Myocyte (in vitro differentiated cells): ENCODE measurements around the gene MAP2K7. TPM values are rescaled to one million over a fixed set of nuclear protein-coding genes. Genes with fewer than 3 reads are reported as not detected.
A peak's percentile ranks its signal among the peaks of the same experiment; 100 is the strongest.

Experiments
- DNase-seq: peaks from one replicate; pipeline ENCODE4 v3.0.0-alpha.2; 2012; ENCODE audit warnings: low read depth
- total RNA-seq: library from RNA; depleted of rRNA; stranded (reverse); fragments of >200 nt; gene quantifications from 2 replicates; pipeline ENCODE4 v1.2.3, GENCODE V29; 2014

Gene MAP2K7
- total RNA-seq, 1 donor from 2014 or later, result 13.1 TPM

DNA sequence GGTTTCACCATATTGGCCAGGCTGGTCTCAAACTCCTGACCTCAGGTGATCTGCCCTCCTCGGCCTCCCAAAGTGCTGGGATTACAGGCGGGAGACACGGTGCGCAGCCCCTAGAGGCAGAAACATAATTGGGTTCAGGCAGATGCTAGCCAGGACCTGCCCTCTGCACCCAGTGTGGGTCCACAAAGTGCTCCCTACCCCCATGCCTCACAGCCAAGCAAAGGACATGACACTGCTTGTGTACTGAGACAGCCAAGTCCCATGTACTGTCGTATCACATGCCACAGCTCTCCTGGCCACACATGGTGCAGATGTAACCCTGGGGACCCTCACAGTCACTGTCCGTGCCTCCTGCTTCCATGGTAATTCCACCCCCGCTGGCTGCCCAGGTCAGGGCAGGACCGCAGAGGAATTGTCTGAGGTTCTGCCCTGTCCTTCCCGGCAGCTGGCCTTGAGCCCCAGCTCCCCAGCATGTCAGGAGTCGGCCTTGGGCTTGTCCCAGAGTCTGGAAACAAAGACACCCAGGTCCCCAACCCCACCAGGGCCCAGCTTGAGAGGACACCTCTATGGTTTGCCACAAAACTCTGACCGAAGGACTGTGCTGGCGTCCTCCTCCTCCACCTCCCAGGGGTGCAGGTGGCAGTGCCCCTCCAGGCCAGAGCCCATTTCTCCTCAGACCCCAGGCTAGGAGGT is 37.1 kb upstream of the MAP2K7 start:
- DNase-seq, result no peak

GRCh38 chr19:7867092-7867844 is 36.4 kb upstream of the MAP2K7 start:
- no peak for DNase-seq

DNA sequence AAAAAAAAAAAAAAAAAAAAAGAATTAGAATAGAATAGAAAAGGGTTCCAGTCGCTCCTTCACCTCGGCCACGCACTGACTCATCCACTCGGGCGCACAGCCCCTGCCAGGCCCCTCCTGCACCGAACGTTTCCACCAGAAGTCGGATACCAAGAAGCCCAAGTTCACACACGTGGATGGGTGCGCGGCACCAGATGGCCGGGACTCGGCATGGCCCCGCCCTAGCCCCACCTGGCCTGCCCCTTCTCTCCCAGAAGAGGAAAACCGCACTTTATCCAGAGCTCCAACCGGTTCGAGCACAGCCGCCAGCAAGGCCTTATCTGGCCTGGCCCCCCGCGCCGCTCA is 35.4 kb upstream of the MAP2K7 start:
- no peak for DNase-seq

GRCh38 chr19:7868671-7869452 is 34.8 kb upstream of the MAP2K7 start:
- DNase-seq, result peak; percentile 68

DNA sequence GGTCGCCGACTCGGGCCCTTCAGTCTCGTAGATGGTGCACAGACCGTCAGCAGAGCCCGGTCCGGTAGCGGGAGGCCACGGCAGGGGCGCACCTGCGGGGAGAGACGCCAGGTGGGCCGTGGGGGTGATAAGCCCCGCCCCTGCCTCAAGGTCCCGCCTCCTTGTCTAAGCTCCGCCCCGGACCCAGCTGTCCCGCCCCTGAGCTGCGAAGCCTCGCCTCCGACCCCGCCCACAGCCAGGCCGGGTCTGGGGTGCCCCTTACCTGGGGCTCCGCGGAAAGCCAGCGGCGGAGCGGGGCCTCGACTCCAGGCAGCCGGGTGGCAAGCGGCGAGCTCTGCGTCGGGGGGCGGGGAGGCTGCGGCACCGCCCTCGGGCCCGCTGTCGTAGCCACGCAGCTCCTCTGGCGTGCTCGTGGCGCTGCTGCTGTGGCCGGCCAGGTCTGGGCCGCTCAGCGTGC is 34.2 kb upstream of the MAP2K7 start:
- no peak for DNase-seq

DNA sequence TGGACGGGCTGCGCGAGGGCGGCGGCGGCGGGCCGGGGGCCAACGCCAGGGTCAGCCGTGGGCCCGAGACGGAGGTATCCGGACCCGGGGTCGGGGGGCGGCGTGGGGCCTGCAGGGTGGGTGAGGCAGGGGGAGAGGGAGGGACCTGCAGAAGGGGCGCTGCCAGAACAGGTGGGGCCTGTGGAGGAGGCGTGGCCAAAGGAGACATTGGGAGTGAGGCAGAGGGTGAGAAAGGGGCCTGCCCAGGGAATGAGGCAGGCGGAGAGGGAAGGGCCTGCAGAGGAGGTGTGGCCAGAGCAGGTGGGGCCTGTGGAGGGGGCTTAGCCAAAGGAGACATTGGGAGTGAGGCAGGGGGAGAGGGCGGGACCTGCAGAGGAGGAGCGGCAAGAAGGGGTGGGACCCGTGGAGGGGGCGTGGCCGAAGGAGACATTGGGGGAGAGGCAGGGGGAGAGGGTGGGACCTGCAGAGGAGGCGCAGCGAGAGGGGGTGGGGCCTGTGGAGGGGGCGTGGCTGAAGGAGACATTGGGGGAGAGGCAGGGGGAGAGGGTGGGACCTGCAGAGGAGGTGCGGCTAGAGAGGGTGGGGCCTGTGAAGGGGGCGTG is 33.7 kb upstream of the MAP2K7 start:
- DNase-seq, result no peak

- DNase-seq, result no peak
These were observed 32.9 kb upstream of the MAP2K7 start for GRCh38 chr19:7870571-7871436.

DNA sequence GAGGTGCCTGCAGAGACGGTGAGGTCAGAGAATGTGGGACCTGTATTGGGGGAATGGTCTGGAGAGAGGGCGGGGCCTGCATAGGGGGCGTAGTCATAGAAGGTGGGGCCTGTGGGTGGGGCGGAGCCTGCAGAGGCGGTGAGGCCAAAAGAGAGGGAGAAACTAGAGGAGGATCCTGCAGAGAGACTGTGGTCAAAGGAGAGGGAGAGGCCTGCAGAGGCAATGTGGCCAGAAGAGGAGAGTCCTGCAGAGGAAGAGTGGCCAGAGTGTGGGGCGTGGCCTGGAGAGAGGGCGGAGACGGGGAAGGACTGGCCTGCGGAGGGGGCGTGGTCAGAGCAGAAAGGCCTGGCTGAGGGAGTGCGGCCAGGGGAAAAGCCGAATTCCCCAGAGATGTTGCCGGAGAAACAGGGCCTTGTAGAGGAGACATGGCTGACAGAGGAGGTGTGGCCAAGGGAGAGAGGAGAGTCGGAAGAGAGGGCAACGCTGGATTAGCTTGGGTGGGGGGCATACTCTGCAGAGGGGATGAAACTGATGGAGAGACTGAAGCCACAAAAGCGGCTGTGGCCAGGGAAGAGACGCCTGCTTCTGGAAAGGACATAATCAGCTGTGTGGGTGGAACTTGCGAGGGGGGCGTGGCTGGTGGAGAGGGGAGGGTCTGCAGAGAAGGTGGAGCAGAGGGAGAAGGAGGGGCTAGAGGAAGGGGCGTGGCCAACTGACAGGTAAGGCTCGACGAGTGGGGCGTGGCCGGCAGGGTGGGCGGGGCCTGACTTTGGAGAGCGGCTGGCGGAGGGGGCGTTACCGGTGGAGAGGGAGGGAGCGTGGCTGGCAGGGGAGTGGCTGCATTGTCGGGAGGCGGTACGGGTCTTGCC is 32.0 kb upstream of the MAP2K7 start:
- peak; percentile 85 for DNase-seq

DNA sequence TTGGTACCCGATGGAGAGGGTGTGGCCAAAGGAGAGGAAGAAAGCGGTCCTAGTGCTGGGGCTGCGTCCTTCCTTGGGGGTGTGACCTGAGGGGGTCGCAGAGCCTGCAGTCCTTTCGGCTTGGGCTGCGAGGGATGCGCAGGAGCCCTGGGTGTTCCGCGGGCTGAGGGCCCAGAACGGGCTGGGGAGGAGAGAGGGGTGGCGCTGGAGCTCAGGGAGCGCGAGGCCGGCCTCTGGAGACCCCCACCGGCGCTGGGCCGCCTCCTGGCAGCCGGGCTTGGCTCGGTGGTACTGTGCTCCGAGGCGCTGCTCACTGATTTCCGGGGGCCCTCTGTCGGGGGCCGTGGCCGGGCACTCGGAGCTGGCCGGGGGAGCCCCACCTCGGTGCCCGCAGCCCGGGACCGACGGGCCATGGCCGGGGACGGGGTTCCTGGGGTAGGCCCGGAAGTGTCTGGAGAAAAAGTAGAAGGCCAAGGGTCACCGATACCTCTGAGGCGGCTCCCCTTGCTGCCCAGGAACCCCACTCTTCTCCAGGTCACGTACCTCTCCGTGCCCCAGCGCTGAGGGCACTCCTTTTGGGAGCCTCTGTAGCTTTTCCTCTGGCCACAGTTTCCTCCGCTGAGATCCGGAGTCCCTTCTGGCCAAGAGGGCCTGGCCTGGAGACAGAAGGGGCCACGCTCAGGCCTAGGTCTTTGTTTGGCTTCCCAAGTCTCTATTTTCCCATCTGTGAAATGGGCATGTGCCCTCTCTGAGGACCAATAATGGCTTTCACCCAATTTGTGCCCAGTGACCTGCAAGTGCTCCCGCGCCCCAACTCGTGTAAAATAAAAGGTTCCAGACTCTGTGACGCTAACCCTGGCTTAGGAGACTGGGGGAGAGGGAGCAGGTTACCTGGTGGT is 31.1 kb upstream of the MAP2K7 start:
- DNase-seq, result no peak

- no peak for DNase-seq
These were observed 30.2 kb upstream of the MAP2K7 start for GRCh38 chr19:7873304-7874075.

DNA sequence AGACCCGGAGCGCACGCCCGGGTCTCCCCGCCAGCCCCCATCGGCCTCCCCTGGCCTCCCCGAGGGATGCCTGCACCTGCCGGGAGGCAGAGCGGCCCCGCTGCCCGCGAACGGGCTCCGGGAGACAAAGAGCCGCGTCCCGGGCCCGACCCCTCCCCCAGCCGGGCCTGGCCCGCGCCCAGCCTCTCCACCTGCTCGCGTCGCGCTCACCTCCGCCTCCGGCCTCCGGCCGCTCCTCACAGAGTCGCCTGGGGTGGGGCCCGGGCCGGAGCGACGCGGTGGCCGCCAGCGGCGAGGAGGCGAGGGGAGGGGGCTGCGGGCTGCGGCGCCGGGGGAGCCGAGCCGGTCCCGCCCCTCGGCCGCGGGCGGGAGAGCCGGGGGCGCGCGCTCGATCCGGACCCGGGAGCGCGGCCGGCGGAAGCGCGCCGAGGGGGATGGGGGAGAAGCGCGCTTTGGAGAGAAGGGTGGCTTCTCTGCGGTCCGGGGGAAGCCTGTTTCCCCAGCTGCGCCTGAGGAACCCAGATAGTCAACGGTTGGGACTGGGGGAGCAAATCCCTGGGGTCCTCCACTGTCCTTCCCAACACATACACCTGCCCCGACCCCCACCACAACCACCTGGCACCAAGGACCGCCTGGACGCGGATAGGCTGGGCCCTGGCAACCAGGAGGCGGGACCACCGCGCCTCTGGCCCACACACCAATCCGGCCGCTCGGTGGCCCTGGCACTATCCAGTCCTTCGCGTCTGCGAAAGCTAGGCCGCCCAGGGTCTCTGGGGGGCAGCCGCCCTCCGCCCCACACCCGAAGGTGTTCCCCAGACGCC is 29.4 kb upstream of the MAP2K7 start, which contains the start of gene PRR36:
Gene PRR36, minus strand, starts transcription at position 315 of the 821 bp plus-strand sequence. CDS start 701 bp downstream, outside the sequence.
- no peak for DNase-seq

DNA sequence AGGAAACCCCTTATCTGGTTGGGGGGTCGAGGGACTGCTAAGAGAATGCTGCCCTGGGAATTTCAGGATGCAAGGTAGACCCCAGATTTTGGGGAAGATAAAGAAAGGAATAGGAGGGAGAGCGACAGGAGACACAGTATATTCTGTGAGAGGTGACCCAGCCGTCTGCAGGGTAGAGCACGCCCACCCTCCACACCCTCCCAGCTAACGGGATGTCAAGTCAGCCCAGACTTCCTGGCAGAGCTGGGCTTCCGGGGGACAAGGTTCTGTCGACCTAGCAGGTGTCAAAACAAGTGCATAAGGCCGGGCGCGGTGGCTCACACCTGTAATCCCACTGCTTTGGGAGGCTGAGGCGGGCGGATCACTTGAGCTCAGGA is 28.8 kb upstream of the MAP2K7 start:
- no peak for DNase-seq

- no peak for DNase-seq
These were observed 26.3 kb upstream of the MAP2K7 start for GRCh38 chr19:7877249-7877836.

DNA sequence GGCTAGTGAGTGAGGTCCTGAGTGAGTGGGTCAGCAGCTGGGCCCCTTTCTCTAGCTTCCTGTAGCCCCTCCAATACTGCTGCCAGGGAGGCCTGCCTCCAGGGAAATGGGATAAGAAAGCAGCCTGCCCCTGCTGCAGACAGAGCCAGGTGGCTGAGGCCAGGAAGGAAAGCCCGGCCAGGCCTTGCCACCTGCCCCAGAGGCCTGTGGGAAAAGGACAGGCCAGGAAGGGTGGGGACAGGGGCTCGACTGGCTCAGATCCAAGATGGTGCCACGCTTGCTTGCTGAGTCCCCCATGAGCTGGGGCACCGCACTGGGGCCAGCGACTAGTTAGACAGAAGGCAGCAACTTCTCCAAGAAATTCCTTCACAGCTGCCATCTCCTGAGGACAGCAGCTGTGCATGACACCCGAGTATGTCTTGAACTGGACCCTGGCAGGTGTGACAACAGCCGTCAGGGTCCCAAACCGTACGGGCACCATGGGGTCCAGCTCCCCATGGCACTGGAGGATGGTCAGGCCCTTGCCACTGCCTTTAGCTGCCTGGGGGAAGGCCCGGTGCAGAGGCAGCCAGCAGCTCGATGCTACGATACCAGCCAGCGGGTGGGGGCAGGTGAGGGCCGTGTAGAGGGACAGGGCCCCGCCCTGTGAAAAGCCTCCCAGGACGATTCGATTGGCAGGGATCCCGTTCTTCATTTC is 24.4 kb upstream of the MAP2K7 start:
- DNase-seq, result no peak

DNA sequence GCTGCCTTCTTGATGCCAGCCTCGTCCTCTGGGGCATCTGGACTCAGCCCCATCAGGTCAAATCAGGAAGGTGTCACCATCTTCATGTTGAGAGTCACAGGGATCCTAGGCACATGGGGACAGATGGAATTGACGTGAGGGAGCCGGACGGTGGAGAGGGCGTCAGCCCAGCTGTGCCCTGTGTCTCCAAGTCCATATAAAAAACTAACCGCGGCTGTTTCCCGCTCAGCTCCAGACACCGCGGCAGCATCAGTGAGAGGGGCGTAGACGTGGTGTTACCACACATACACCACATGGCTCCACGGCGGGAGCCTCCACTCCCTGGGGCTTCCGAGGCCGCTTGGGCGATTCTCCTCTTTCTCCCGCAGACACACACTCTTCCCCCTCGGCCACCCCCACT is 23.8 kb upstream of the MAP2K7 start:
- no peak for DNase-seq

- no peak for DNase-seq
These were observed 21.8 kb upstream of the MAP2K7 start for GRCh38 chr19:7881910-7882309.
